Calu3 (cell line): ENCODE results near the gene ZDHHC5. TPM values are rescaled to one million over a fixed set of nuclear protein-coding genes. Genes with fewer than 3 reads are reported as not detected.

Experiments used
- BruUV-seq: library from RNA; stranded (reverse); fragments of 400-500 nt; replicated peaks from 2 replicates; lab custom pipeline; 2021; lab: Mats Ljungman, UMichigan
- CTCF ChIA-PET: fragments of 300-600 bp; sonication (Branson Sonifier 250); formaldehyde crosslinking; loops from one replicate; lab custom pipeline; 2022; ENCODE audit warnings: antibody characterized with exemption; lab: Charles Lee
- DNase-seq: peaks from one replicate; pipeline ENCODE4 v3.0.0; 2022
- H3K27ac Mint-ChIP-seq: one replicate; pipeline ENCODE4 v1.8.0; 2022; ENCODE audit warnings: mixed read lengths; ENCODE audit not compliant: unreplicated experiment
- H3K27me3 Mint-ChIP-seq: one replicate; pipeline ENCODE4 v1.8.0; 2022; ENCODE audit warnings: mixed read lengths; ENCODE audit not compliant: unreplicated experiment
- H3K36me3 Mint-ChIP-seq: one replicate; pipeline ENCODE4 v1.8.0; 2022; ENCODE audit warnings: mild to moderate bottlenecking, moderate library complexity, mixed read lengths; ENCODE audit not compliant: insufficient read depth, unreplicated experiment
- H3K4me1 Mint-ChIP-seq: one replicate; pipeline ENCODE4 v1.8.0; 2022; ENCODE audit warnings: mild to moderate bottlenecking, low read depth, mixed read lengths; ENCODE audit not compliant: unreplicated experiment
- H3K4me3 Mint-ChIP-seq: one replicate; pipeline ENCODE4 v1.8.0; 2022; ENCODE audit warnings: mild to moderate bottlenecking, low read depth, moderate library complexity, mixed read lengths; ENCODE audit not compliant: unreplicated experiment
- H3K9me3 Mint-ChIP-seq: one replicate; pipeline ENCODE4 v1.8.0; 2022; ENCODE audit warnings: low read depth, mixed read lengths; ENCODE audit not compliant: unreplicated experiment
- intact Hi-C: fragments of 100-400 bp; cut with micrococcal nuclease; formaldehyde crosslinking; loops from one replicate; pipeline ENCODE4 v1.10.0; 2022; ENCODE audit not compliant: unreplicated experiment
- total RNA-seq: library from RNA; stranded (reverse); gene quantifications from 2 replicates; pipeline ENCODE4 v1.2.3, GENCODE V29; 2022
- TF ChIP-seq, protein P1 (sequence below): fragments of 200-600 bp; IDR thresholded peaks from one replicate; pipeline ENCODE4 v1.8.0; 2022; ENCODE audit warnings: antibody characterized with exemption; ENCODE audit not compliant: unreplicated experiment

Gene ZDHHC5
- total RNA-seq, 1 experiment from 2014 or later = 85.9 TPM

DNA sequence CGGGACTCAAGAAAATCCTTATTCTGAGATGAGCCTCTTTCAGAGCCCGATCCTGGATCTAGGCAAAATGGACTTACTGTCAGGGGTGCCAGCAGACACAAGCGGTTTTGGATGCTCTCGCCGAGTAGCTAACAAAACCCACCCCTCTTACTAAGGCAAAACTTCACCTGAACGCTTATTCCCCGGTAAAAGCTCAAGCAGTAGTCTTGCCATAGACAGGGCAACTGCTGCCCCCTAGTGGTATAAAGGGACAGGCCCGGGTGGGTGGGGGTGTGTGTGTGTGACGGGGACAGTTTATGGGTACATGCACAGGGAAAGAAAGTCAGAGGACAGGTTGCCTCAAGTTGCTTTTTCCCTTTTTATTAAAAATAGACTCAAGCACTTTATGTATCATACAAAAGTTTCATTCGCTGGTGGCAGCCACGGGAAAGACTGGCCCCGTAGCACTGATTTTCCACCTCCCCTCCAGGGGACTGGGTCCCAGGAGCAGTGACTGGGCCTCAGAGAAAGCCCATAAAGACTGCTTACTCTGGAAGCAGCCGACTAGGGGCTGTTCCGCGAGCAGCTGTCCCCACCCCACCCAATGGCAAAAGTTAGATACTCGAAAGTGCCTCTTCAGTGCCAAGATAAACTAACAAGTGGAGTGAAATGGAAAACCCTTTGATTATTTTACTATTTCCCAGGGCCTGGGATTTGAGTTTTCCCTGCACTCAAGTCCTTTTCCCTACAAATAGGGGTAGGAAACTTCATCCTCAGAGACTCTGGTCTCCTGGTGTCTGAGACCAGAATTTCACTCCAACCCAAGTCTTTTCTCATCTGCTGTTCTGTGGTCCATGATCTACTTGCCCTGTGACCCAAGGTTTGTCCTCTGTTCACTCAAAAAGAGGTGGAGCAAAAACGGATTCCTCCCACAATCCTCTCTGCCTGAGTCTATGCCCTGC is 22.9 kb upstream of the ZDHHC5 start:
- Mint-ChIP-seq H3K9me3 (no peaks in the 10 kb centered on the region), H3K4me1 (peaks cover 28% of the 10 kb centered on the region), H3K27me3 (peaks cover 66% of the 10 kb centered on the region), H3K4me3 (no peak overlapping the region), H3K36me3 (no peaks in the 10 kb centered on the region), H3K27ac (no peak overlapping the region)
- CTCF ChIA-PET = interaction anchor here (0.7 to 1.9 kb wide), 15 partner anchors 9 to 928 kb away, joined by 3 to 21 read pairs (median 4); partner anchors contain the start of gene UBE2L6
- TF ChIP-seq, protein P1, sequence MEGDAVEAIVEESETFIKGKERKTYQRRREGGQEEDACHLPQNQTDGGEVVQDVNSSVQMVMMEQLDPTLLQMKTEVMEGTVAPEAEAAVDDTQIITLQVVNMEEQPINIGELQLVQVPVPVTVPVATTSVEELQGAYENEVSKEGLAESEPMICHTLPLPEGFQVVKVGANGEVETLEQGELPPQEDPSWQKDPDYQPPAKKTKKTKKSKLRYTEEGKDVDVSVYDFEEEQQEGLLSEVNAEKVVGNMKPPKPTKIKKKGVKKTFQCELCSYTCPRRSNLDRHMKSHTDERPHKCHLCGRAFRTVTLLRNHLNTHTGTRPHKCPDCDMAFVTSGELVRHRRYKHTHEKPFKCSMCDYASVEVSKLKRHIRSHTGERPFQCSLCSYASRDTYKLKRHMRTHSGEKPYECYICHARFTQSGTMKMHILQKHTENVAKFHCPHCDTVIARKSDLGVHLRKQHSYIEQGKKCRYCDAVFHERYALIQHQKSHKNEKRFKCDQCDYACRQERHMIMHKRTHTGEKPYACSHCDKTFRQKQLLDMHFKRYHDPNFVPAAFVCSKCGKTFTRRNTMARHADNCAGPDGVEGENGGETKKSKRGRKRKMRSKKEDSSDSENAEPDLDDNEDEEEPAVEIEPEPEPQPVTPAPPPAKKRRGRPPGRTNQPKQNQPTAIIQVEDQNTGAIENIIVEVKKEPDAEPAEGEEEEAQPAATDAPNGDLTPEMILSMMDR = peak; percentile 73
- intact Hi-C loops = loop anchor here (10.0 kb wide), 1 partner anchor 870 kb away; no protein-coding TSS in a partner anchor
- DNase-seq = peak; percentile 88
- no TSS peak for BruUV-seq

DNA sequence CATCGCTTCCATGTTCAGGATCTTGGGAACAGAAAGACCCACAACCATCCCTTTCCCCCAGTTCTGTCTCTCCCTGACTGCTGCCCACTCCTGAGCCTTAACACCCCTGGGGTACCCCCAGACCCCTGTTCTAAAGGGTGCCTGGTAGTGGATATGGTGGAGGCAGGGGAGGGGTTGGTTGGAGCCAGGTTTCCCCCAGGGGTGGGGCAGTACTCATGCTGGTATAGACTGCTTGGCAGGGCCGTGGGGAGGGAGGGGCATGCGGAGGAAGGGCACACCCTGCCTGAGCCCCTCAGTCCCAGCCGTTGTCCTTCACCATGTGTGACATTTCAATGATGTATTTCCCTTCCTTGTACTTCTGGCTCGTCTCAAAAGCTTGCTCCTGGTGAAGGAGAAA is 22.2 kb upstream of the ZDHHC5 start:
- intact Hi-C loops = loop anchor here (10.0 kb wide), 1 partner anchor 869 kb away; no protein-coding TSS in a partner anchor
- DNase-seq = no peak
- Mint-ChIP-seq H3K9me3 (no peaks in the 10 kb centered on the region), H3K27me3 (peaks cover 73% of the 10 kb centered on the region), H3K4me3 (no peak overlapping the region), H3K36me3 (no peaks in the 10 kb centered on the region), H3K4me1 (peaks cover 28% of the 10 kb centered on the region), H3K27ac (no peak overlapping the region)
- TF ChIP-seq, protein P1 = no peak
- no TSS peak for BruUV-seq
- CTCF ChIA-PET = interaction anchor here (1.4 kb wide), 1 partner anchor 70 kb away, joined by 3 read pairs; no protein-coding TSS in a partner anchor

DNA sequence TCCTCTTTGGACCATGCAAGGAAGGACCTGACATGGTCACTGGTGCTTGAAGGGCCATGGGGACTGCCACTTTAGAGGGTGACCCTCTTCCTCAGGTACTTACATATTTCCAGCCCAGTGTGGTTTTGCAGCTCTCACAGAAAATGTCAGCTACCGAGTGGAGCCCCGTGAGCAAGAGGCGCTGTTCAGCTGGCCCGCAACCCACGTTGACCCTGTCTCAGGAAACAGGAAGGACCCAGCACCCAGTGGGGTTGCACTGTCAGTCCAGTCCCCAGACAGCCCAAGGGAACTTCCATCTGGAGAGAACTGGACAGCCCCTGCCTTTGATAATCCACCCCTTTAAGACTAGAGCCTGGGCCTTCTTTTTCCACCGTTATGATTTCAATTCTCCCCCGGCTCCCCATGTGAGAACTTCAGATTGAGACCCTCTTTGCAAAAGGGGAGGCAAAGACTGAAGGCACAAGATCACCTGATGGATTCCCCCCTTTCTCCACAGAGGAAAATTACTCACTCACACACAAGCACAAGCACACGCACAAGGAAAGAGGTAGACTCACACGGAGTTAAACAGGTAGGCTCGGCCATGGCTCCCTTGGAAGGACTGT is 21.6 kb upstream of the ZDHHC5 start:
- H3K9me3 Mint-ChIP-seq = no peaks in the 10 kb centered on the region
- no peak overlapping the region for H3K27ac Mint-ChIP-seq
- H3K27me3 Mint-ChIP-seq = peaks cover 77% of the 10 kb centered on the region
- H3K4me3 Mint-ChIP-seq = no peak overlapping the region
- DNase-seq = no peak
- CTCF ChIA-PET = no interaction called here
- peaks cover 28% of the 10 kb centered on the region for H3K4me1 Mint-ChIP-seq
- no peaks in the 10 kb centered on the region for H3K36me3 Mint-ChIP-seq
- intact Hi-C loops = loop anchor here (10.0 kb wide), 1 partner anchor 869 kb away; no protein-coding TSS in a partner anchor
- BruUV-seq = no TSS peak
- TF ChIP-seq, protein P1 = no peak

GRCh38 chr11:57646799-57647303 is 21.1 kb upstream of the ZDHHC5 start:
- DNase-seq = no peak
- BruUV-seq = no TSS peak
- intact Hi-C loops = loop anchor here (10.0 kb wide), 1 partner anchor 868 kb away; no protein-coding TSS in a partner anchor
- CTCF ChIA-PET = no interaction called here
- Mint-ChIP-seq H3K9me3 (no peaks in the 10 kb centered on the region), H3K4me1 (peaks cover 28% of the 10 kb centered on the region), H3K4me3 (no peak overlapping the region), H3K36me3 (no peaks in the 10 kb centered on the region), H3K27me3 (peaks cover 77% of the 10 kb centered on the region), H3K27ac (no peak overlapping the region)
- TF ChIP-seq, protein P1 = no peak
